CD14-positive monocyte (primary cell): ENCODE results near the gene MAMDC2. TPM values are rescaled to one million over a fixed set of nuclear protein-coding genes. Genes with fewer than 3 reads are reported as not detected.

Experiments used
- DNase-seq, 3 donors: peaks; one replicate each; pipeline ENCODE4 v3.0.0-alpha.2; 2011 to 2022
- H2AFZ ChIP-seq: 2 replicates; pipeline ENCODE4 v1.6.0; 2012; ENCODE audit warnings: mild to moderate bottlenecking, low read depth, low read length, inconsistent platforms; ENCODE audit not compliant: insufficient read depth, poor library complexity, severe bottlenecking
- H3K27ac ChIP-seq, 2 donors: 1 replicate in 1 of 2; 2 replicates in 1 of 2; pipeline ENCODE4 v1.5.1; 2012 to 2013; ENCODE audit warnings: low read length in 2 of 2, control low read depth in 1 of 2, inconsistent platforms in 1 of 2, low read depth in 1 of 2, mild to moderate bottlenecking in 1 of 2
- H3K27me3 ChIP-seq, 2 donors: one replicate each; pipeline versions ENCODE4 v1.6.0 to v1.6.1; 2011 to 2013; ENCODE audit warnings: low read length in 2 of 2; ENCODE audit not compliant: control insufficient read depth in 2 of 2, insufficient read depth in 2 of 2
- H3K36me3 ChIP-seq, 2 donors: replicated peaks in 1 of 2; 1 replicate in 1 of 2; 2 replicates in 1 of 2; pipeline versions ENCODE4 v1.5.1 to v1.6.1; 2012 to 2013; ENCODE audit warnings: low read length in 2 of 2, control low read depth in 1 of 2, inconsistent platforms in 1 of 2, mild to moderate bottlenecking in 1 of 2; ENCODE audit not compliant: insufficient read depth in 2 of 2, control insufficient read depth in 1 of 2
- H3K4me1 ChIP-seq, 2 donors: 1 replicate in 1 of 2; 2 replicates in 1 of 2; pipeline versions ENCODE4 v1.5.1 to v1.6.1; 2012 to 2013; ENCODE audit warnings: low read length in 2 of 2, control low read depth in 1 of 2, inconsistent platforms in 1 of 2, mild to moderate bottlenecking in 1 of 2, moderate library complexity in 1 of 2; ENCODE audit not compliant: insufficient read depth in 2 of 2, control insufficient read depth in 1 of 2
- H3K4me2 ChIP-seq: replicated peaks from 2 replicates; pipeline ENCODE3; 2012; ENCODE audit warnings: low read length, moderate library complexity, mild to moderate bottlenecking; ENCODE audit not compliant: poor library complexity, severe bottlenecking; ENCODE audit errors: extremely low read depth
- H3K4me3 ChIP-seq, 3 experiments: fragments of 200-600 bp in 1 of 3; sonication (generic) in 1 of 3; replicated peaks in 1 of 3; 1 replicate in 2 of 3; 2 replicates in 1 of 3; pipeline ENCODE4 v1.5.1; 2011 to 2013; ENCODE audit warnings: low read length in 3 of 3, mild to moderate bottlenecking in 3 of 3, control low read depth in 2 of 3, low read depth in 2 of 3, inconsistent platforms in 1 of 3, moderate library complexity in 1 of 3
- H3K79me2 ChIP-seq: 2 replicates; pipeline ENCODE4 v1.6.0; 2012; ENCODE audit warnings: mild to moderate bottlenecking, control low read depth, inconsistent platforms, low read length, moderate library complexity; ENCODE audit not compliant: insufficient read depth
- H3K9ac ChIP-seq: 2 replicates; pipeline ENCODE4 v1.6.0; 2017; ENCODE audit warnings: low read length, mild to moderate bottlenecking; ENCODE audit not compliant: insufficient read depth, poor library complexity, severe bottlenecking
- H3K9me3 ChIP-seq, 2 donors: replicated peaks in 1 of 2; 1 replicate in 1 of 2; 2 replicates in 1 of 2; pipeline versions ENCODE4 v1.5.1 to v1.6.1; 2012 to 2013; ENCODE audit warnings: low read length in 2 of 2, control low read depth in 1 of 2; ENCODE audit not compliant: control insufficient read depth in 1 of 2, insufficient read depth in 1 of 2
- H4K20me1 ChIP-seq: 2 replicates; pipeline ENCODE4 v1.6.0; 2012; ENCODE audit warnings: mild to moderate bottlenecking, low read length, control low read depth, moderate library complexity; ENCODE audit not compliant: insufficient read depth
- H3K27ac Mint-ChIP-seq, 7 donors: one replicate each; pipeline ENCODE4 v1.8.0; 2020; ENCODE audit warnings: mild to moderate bottlenecking in 7 of 7, mixed read lengths in 7 of 7, moderate library complexity in 6 of 7, inconsistent platforms in 2 of 7
- H3K27me3 Mint-ChIP-seq, 3 donors: one replicate each; pipeline ENCODE4 v1.8.0; 2021 to 2022; ENCODE audit warnings: low read depth in 3 of 3, mild to moderate bottlenecking in 3 of 3, mixed read lengths in 3 of 3, moderate library complexity in 3 of 3, inconsistent platforms in 1 of 3
- H3K36me3 Mint-ChIP-seq, 2 donors: one replicate each; pipeline ENCODE4 v1.8.0; 2020; ENCODE audit warnings: mixed read lengths in 2 of 2, inconsistent platforms in 1 of 2, mild to moderate bottlenecking in 1 of 2
- H3K4me1 Mint-ChIP-seq: one replicate; pipeline ENCODE4 v1.8.0; 2020; ENCODE audit warnings: mild to moderate bottlenecking, mixed read lengths
- H3K4me3 Mint-ChIP-seq, 2 donors: one replicate each; pipeline ENCODE4 v1.8.0; 2020; ENCODE audit warnings: mild to moderate bottlenecking in 2 of 2, mixed read lengths in 2 of 2, moderate library complexity in 1 of 2
- H3K9me3 Mint-ChIP-seq, 7 donors: one replicate each; pipeline ENCODE4 v1.8.0; 2020 to 2022; ENCODE audit warnings: mixed read lengths in 7 of 7, mild to moderate bottlenecking in 6 of 7, moderate library complexity in 6 of 7, inconsistent platforms in 2 of 7
- CTCF ChIP-seq: fragments of 200-600 bp; IDR thresholded peaks from one replicate; pipeline ENCODE4 v1.8.0; 2022; ENCODE audit warnings: antibody characterized with exemption, mild to moderate bottlenecking
- WGBS: methylation state at CpG from one replicate; pipeline ENCODE4 v1.1.5; 2013; ENCODE audit warnings: missing lambda C conversion rate; ENCODE audit not compliant: insufficient coverage; 5-methylcytosine and 5-hydroxymethylcytosine counted together
- intact Hi-C, 2 donors: fragments of 100-400 bp; cut with micrococcal nuclease; formaldehyde crosslinking; loops; one replicate each; pipeline versions ENCODE4 v1.15.0 to v1.15.1; 2023
- polyA plus RNA-seq, 3 donors: library from polyadenylated mRNA; depleted of rRNA in 1 of 3; unstranded in 2 of 3; stranded (reverse) in 1 of 3; fragments of 300-500 nt in 2 of 3; fragments of >200 nt in 1 of 3; fragmentation: Illumina TruSeq in 2 of 3; gene quantifications; 1 replicate in 2 of 3; 2 replicates in 1 of 3; pipeline ENCODE4 v1.2.3, GENCODE V29; 2012 to 2021

The MAMDC2 gene
- polyA plus RNA-seq, 3 donors = 0.05 to 0.09 TPM; not detected in 1

- Histone ChIP-seq H3K36me3 (no peaks in the 10 kb centered on the region), H3K27ac (no peak overlapping the region), H3K27me3 (no peaks in the 10 kb centered on the region), H3K4me3 (no peak overlapping the region), H2AFZ (no peak overlapping the region), H4K20me1 (no peaks in the 10 kb centered on the region), H3K9me3 (no peaks in the 10 kb centered on the region), H3K79me2 (no peaks in the 10 kb centered on the region), H3K9ac (no peak overlapping the region), H3K4me1 (peaks cover 0 to 3% of the 10 kb centered on the region in 2 donors), H3K4me2 (no peak overlapping the region)
- Mint-ChIP-seq H3K4me1 (peaks cover 5% of the 10 kb centered on the region), H3K27ac (peak overlapping the region in 1 of 7 donors; percentile 79), H3K9me3 (peaks cover 0 to 1% (median 0%) of the 10 kb centered on the region in 7 donors), H3K4me3 (no peak overlapping the region), H3K27me3 (no peaks in the 10 kb centered on the region), H3K36me3 (no peaks in the 10 kb centered on the region)
- WGBS = 100% methylated on average over 1 of the region's 1 CpG
- TF ChIP-seq CTCF = no peak
- intact Hi-C loops = no loop called here
- DNase-seq = no peak
Measured at GRCh38 chr9:70134360-70134759, 90.7 kb downstream of the MAMDC2 start.

GRCh38 chr9:70135176-70135575 lies 91.5 kb downstream of the MAMDC2 start:
- no peak overlapping the region for H3K27ac ChIP-seq
- H3K79me2 ChIP-seq = no peaks in the 10 kb centered on the region
- Mint-ChIP-seq H3K4me1 (peaks cover 5% of the 10 kb centered on the region), H3K27ac (no peak overlapping the region), H3K9me3 (peaks cover 0 to 1% (median 0%) of the 10 kb centered on the region in 7 donors), H3K36me3 (no peaks in the 10 kb centered on the region), H3K4me3 (no peak overlapping the region), H3K27me3 (no peaks in the 10 kb centered on the region)
- no peak overlapping the region for H2AFZ ChIP-seq
- H3K9ac ChIP-seq = no peak overlapping the region
- DNase-seq = no peak
- peaks cover 0 to 3% of the 10 kb centered on the region in 2 donors for H3K4me1 ChIP-seq
- H4K20me1 ChIP-seq = no peaks in the 10 kb centered on the region
- H3K4me3 ChIP-seq = no peak overlapping the region
- no peaks in the 10 kb centered on the region for H3K27me3 ChIP-seq
- intact Hi-C loops = no loop called here
- TF ChIP-seq CTCF = no peak
- no peaks in the 10 kb centered on the region for H3K36me3 ChIP-seq
- no peak overlapping the region for H3K4me2 ChIP-seq
- no peaks in the 10 kb centered on the region for H3K9me3 ChIP-seq
